GM19397 (cell line): ENCODE results near the gene COL18A1.
"Not testable (repeated sequence)": the region's sequence is repeated elsewhere in the genome, so short reads cannot be mapped to it uniquely, and the experiment has no call there.

ENCODE experiments used
- ATAC-seq: cut with Tn5 transposase; IDR thresholded peaks from one replicate; pipeline ENCODE4 v1.9.1; 2021; ENCODE audit warnings: mild to moderate bottlenecking, moderate library complexity; ENCODE audit not compliant: unreplicated experiment

The COL18A1 gene

DNA sequence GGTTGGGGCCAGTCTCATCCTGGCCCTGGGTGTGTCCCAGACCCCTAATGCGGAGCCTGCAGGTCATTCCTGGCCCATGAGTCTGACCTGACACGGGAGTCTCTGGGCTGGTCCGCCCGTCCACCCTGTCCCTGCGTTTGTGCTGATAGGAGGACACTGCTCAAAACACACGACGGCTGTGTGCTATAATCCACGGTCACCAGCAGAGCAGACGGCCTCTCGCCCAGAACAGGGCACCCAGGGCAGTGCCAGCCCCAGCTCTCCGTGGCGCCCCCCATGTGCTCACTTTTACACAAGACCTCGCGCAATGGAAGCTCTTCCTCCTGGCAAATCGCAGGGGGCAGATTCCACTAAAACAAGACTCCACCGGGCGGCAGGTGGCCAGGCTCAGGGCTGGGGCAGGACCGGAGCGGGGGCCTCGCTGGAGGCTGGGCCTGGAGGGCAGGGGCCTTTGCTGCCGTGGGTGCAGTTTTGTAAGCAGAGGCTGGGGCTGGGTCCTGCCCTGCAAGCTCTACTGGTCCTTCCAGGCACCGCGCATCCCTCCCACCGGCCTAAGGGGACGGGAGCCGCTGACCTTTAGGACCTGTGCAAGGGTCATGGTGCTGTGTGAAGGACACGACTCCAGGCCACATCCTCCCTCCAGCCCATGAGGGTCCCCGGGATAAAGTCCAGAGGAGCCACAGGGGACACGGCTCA, 147.9 kb downstream of the COL18A1 start:
- ATAC-seq: no peak

DNA sequence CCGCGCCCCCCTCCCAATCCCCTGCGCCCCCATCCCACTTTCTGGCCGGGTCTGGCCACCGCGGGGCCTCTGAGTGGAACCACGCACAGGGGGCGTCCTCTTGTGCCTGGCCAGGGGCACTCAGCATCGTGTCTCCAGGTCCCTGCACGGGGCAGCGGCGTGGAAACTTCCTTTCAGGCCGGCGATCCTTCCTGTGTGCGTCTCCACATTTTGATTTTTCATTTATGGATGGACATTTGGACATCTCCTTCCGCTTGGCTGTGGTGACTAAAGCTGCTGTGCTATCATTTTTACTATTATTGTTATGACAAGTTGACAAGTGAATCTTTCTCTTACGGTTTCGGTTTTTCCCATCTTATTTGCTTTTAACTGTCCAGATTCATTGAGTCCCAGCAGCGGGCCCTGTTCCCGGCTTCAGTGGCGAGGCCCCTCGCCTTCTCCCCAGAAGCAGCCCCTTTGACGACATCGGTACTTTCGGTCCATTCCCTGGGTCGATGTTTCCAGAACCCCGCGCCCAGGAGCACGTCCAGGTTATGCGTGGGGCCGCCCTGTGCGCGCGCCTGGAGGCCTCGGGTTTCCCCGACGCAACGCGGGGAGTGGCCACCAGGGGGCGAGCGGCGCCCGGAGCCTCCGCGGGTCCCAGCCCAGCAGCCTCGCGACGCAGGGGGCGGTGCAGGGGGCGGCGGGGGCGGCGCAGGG, 149.7 kb downstream of the COL18A1 start:
- peak; percentile 45 for ATAC-seq

DNA sequence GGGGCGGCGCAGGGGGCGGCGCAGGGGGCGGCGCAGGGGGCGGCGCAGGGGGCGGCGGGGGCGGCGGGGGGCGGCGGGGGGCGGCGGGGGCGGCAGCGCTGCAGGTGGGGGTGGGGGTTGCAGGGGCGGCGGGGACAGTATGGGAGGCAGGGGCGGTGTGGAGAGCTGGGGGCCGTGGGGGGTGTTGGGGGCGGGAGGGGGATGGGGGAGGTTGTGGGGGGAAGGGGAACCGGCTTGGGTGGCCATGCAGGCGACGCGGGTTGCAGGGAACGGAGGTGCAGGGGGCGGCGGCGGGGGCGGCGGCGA, 150.2 kb downstream of the COL18A1 start:
- no peak for ATAC-seq

DNA sequence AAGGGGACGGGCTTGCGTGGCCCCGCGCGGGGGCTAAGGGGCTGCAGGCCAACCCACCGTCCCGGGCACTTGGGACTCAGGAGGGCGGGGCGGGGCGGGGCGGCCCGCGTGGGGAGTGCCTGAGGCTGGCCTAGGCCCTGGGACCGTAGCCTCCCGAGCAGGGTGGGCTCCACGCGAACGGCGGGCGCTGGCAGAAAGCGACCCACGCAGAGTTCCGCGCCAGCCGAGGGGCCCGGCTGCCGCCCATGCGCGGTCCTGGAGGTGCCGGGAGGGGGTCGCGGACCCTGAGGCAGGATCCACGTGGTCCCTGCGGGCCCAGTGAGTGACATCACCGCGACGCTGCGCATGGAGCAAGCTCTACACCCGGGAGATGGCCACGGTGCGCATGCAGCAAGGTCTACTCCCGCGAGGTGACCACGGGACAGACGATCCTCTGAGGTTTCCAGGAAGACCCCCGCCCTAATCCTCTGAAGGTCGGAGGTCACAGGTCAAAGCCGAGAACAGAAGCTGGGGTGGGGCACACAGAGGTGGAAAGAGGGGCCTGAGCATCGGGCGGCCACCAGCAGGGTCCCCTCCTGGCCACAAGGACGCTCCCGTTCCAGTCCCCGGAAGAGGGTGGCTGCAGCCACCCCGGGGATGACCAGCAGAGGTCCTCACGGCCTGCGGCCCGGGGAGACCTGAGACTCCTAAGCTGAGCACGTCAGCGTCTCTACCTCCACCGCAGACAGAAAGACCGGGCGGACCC, 150.8 kb downstream of the COL18A1 start:
- no peak for ATAC-seq

DNA sequence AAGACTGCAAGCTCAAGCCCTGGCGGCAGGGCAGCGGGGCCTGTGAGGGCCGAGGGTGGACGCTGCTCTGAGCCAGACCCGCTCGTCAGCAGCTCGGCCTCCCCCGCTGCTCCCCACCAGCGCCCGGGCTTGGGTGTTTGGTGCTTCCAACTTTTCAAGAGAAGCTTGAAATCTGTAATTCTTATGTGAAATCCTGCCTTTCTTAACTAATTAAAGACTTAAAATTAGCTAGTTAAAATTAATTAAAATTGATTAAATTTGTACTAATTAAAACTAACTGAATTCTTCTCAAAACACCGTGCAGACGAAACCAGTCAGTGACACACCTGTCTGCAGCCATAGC, 151.3 kb downstream of the COL18A1 start:
- no peak for ATAC-seq

DNA sequence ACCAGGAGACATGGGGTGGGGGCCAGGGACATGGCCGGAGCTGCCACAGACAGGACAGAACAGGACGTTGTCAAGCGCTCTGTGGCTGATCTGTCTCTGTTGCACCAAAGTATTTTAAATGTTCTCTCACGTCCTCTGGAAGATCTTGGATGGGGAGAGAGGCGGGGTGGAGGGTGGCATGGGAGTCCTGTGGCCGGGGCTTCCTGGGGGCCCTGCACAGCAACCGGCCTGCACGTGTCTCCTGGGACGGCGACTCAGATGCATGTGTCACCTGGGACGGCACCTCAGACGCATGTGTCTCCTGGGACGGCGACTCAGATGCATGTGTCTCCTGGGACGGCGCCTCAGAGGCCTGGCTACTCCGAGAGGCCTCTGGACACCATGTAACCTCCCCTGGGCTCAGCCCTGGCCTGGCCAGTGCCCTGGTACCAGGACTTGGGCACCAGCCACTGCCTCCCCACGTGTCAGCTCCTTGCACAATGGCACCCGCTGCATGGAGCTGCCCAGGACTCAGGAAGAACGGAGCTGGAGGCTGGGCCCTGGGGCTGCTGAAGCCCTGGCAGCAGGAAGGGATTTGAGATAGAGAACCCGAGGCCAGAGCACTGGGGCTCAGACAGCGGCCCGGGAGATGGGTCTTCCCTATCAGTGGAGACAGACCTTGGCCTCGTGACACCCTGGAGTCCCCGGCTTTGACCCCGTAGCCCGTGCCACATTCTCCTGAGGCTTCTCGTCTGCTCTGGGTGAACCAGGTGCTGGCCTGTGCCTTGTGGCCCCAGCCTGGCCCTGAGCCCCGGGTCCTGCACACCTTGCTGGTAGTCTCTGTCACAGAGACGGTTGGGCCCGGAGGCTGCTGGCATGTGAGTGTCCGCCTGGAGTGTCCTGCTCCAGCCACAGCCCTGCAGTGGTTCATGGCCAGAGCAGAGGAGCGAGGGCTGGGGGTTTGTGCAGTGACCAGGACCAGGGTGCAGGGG, 152.0 kb downstream of the COL18A1 start:
- no peak for ATAC-seq

DNA sequence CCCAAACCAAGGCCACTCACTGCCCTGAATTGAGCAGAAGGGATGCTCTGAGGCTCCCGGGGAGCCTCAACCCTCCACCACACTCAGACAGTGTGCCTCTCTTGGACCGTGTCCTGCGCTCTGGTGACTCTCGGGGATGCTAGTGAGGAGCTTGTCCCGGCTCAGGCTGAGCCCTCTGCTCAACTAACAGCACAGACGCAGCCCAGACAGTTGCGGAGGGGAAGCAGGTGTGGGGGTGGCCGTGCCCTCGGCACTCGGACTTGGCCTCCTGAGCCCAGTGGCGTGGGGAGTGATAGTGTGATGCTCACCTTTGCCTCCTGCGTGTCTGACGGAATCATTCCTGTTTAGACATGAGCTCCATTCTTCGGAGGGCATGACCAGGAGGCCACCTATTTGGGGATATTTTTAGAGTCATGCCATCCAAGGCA, 152.7 kb downstream of the COL18A1 start:
- no peak for ATAC-seq

DNA sequence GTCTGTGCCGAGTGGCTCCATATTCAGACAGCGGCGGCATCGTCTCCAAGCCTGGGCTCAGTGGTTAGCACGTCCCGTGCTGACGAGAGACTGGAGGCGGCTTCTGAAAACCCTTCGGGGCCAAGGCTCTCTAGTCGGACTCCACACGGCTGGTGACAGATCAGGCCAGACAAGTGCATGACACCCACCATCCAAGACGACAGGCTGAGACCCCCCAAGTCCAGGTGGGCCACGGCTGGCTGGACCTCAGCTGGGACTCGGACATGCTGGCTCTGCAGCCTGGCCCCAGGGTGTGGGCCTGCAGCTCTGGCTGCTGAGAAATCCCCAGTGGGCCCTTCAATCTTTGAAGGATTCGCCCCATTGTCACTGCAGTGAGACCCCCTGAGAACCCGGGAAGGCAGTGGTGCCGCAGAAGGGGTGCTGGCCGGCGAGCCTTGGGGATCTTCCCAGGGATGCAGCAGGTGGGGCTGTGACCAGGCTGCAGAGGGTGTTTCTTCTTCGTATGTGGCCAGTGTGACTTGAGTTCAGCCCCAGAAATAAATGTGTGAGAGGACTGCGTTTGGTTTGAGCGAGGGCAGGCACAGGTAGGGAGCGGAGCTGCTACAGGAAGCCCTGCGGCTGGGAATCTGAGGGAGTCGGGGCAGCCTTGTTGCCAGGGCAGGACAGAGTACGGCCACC, 153.2 kb downstream of the COL18A1 start:
- ATAC-seq: no peak

DNA sequence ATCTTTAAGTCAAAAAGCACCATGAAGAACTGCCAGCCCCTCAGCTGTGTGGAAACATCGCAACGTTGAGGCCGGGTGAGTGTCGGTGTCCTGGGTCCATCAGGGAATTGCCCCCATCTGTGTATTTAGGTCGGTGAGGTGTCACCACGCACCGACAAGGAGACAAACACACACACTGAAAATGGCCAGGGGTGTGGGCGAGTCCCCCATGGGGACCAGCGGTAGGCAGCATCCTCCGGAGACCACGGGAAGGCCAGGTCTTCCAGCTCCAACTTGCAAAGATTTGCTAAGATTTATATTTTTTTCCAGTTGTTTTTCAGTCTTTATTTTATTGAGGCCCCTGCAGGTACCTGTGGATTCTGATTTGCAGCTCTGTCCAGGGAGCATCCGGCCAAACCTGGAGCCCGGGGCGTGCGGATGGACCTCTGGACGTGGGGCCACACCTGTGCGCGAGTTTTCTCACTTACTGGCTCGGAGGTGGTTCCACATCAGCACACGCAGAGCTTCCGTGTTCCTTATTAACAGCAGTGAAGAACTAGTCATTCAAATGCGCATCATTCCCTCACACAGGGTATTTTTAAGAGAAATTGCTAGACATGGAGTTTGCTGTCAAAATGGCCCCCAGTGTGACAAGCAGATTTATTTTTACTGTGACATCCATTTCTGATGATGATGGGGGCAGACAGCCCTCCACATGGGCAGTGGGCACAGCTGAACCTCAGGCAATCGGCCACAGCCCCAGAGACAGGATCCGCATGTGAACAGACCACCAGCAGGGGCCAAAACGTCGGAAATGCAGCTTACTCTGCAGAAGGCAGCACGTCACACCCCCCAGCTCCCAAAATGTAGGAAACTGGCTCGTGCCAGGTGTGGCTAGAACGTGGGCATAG, 154.5 kb downstream of the COL18A1 start:
- ATAC-seq: no peak

DNA sequence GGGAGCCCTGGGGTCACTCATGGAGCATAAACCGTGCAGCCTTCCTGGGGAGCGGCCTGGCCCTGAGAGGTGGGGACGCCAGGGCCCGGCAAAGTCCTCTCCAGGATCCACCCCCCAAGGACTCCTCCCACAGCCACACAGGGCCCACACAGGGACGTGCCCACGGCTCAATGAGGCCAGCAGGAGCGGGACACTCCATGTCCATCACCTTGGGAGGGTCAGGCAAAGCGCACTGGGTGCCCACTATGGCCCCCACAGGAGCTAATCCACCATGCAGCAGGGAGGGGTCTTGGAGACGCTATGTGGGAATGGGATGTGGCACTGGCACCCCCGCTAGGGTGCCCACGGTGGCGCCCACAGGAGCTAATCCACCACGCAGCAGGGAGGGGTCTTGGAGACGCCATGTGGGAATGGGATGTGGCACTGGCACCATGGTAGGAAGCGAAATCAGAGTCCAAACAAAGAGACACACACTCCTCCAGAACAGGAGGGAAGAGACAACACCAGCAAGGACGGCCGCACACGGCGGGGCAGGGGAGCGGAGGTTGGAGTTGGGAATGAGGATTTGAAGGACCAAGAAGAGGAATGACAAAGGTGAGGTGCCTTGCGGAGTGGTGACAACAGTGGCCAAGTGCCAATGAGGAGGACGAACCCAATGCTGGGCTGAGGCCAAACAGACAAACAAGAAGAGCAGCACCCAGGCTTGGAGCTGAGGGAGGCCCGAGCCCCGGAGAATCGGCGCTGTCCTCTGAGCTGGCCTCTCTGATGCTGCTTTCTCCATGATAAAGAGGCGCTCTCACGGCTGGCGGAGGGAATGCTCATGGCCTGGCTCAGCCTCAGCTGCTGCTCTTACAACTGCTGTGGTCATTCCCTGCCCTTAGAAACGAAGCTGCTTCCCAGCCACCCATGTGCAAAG, 155.4 kb downstream of the COL18A1 start:
- ATAC-seq: no peak

DNA sequence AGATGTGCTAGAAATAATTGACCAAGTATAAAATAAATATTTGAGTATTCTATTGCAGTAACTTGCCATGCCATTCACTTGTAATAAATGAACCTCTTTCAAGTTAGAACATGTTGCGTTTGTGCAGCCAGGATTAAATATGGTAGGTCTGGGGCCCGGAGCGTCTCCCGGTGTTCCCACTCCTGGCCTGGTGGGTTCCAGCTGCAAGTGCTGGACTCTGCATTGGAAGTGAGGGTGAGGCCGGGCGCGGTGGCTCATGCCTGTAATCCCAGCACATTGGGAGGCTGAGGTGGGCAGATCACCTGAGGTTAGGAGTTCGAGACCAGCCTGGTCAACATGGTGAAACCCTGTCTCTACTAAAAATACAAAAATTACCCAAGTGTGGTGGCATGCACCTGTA, 156.3 kb downstream of the COL18A1 start:
- ATAC-seq: not testable (repeated sequence)

DNA sequence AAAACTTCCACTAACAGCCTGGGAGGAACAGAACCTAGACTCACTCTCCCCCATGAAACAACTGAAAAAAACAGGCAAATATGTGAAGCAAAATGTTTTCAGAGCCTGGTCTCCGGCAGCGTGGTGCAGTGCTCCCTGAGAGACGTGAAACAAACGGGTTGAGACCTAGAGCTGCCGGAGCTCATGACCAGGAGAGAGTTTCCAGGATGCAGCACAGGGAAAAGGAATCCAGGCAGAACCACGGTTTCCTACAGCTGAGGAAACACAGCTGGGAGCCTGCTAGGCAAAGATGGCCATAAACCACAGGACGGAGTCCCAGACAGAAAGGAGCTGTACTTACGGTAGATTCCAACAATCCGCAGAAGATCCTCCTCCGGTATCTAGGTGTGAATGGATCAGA, 157.4 kb downstream of the COL18A1 start:
- ATAC-seq: no peak

DNA sequence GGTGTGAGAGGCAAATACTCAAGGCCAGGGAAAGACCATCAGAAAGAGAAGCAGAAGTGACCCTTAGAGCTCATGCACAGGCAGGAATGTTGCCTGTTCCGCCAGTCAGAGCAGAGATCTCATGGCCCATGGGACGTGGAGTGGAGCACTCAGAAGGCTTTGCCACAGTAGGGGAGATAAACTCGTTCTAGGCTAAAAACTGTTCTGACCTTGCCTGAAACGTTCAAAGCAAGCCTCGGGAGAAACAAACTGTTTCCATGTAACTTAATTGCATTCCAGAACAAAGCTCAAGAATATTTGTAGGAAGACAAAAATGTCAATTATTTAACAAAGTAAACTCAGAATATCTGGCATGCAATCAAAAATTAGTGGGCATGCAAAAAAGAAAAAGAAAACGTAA, 158.0 kb downstream of the COL18A1 start:
- no peak for ATAC-seq
